ENCODE results near the gene PLA2G5.

Gene PLA2G5

DNA sequence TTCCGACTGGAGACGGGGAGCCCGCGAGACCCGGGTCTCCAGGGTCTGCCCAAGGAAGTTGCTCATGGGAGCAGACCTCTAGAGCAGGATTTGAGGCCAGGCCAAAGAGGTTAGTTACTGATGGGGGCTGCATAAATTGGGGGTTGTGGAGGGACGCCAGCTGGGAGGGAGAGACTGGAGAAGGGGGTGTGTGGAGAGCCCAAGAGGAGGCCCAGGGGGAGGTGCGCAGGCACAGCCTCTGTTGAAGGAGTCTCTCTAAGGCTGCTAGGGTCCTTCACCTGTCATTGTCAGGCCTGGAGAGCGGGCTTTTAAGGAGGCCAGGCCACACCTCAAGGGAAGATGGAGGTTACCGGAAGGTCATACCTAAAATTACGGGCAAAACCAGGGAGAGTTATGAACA is 363 bp downstream of the PLA2G5 start:
- Histone ChIP-seq H3K4me1 (ENCODE audit: low read length) (peaks cover 5% of the 10 kb centered on the region; the same call in 1 of the 2 replicates), H3K36me3 (replicated peaks; ENCODE audit: low read depth, low read length) (no peaks in the 10 kb centered on the region), H3K9me3 (ENCODE audit: insufficient read depth, low read length) (no peaks in the 10 kb centered on the region), H3K9ac (ENCODE audit: low read length) (no peak overlapping the region), H3K27ac (ENCODE audit: low read length) (no peak overlapping the region), H4K20me1 (ENCODE audit: insufficient read depth, low read length) (no peaks in the 10 kb centered on the region), H2AFZ (ENCODE audit: low read depth, low read length) (no peak overlapping the region), H3K4me3 (ENCODE audit: low read length) (no peak overlapping the region), H3K79me2 (ENCODE audit: low read length) (no peaks in the 10 kb centered on the region), H3K27me3 (ENCODE audit: low read depth, low read length) (no peaks in the 10 kb centered on the region), H3K4me2 (ENCODE audit: low read length) (no peak overlapping the region)
- TF ChIP-seq EZH2phosphoT487 (IDR thresholded peaks at IDR 0.05; ENCODE audit: low read depth) = no peak
- TF ChIP-seq, protein P1, sequence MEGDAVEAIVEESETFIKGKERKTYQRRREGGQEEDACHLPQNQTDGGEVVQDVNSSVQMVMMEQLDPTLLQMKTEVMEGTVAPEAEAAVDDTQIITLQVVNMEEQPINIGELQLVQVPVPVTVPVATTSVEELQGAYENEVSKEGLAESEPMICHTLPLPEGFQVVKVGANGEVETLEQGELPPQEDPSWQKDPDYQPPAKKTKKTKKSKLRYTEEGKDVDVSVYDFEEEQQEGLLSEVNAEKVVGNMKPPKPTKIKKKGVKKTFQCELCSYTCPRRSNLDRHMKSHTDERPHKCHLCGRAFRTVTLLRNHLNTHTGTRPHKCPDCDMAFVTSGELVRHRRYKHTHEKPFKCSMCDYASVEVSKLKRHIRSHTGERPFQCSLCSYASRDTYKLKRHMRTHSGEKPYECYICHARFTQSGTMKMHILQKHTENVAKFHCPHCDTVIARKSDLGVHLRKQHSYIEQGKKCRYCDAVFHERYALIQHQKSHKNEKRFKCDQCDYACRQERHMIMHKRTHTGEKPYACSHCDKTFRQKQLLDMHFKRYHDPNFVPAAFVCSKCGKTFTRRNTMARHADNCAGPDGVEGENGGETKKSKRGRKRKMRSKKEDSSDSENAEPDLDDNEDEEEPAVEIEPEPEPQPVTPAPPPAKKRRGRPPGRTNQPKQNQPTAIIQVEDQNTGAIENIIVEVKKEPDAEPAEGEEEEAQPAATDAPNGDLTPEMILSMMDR (IDR thresholded peaks at IDR 0.05; ENCODE audit: low read depth, low read length) = no peak

- Histone ChIP-seq H3K27ac (ENCODE audit: low read length) (no peak overlapping the region), H3K4me3 (ENCODE audit: low read length) (no peak overlapping the region), H3K9ac (ENCODE audit: low read length) (no peak overlapping the region), H3K36me3 (replicated peaks; ENCODE audit: low read depth, low read length) (no peaks in the 10 kb centered on the region), H3K4me1 (ENCODE audit: low read length) (peaks cover 6% of the 10 kb centered on the region), H3K4me2 (ENCODE audit: low read length) (no peak overlapping the region), H2AFZ (ENCODE audit: low read depth, low read length) (no peak overlapping the region), H3K27me3 (ENCODE audit: low read depth, low read length) (no peaks in the 10 kb centered on the region), H3K9me3 (ENCODE audit: insufficient read depth, low read length) (no peaks in the 10 kb centered on the region), H4K20me1 (ENCODE audit: insufficient read depth, low read length) (no peaks in the 10 kb centered on the region), H3K79me2 (ENCODE audit: low read length) (no peaks in the 10 kb centered on the region)
- no peak for TF ChIP-seq EZH2phosphoT487 (IDR thresholded peaks at IDR 0.05; ENCODE audit: low read depth)
- TF ChIP-seq, protein P1 (IDR thresholded peaks at IDR 0.05; ENCODE audit: low read depth, low read length) = no peak
These were observed 1.4 kb downstream of the PLA2G5 start for GRCh38 chr1:20071416-20071815.

DNA sequence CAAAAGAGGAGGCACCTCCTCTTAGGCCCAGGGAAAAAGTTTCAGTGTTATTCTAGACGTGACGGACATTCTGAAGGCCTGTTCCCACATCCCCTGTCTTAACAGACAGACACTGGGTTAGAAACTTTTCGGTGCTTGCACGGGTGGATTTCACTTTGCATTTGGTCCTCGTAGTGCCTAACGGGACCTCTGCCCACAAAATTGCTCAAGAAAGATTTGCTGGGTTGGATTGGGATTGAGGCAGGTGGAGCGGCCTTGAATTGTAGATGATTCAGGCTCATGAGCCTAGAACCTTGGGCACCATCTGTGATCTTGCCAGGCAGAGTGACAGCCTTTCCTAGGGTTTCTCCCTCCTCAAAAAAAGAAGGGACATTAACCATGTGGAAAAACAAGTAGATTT is 2.8 kb downstream of the PLA2G5 start:
- no peaks in the 10 kb centered on the region for H3K9me3 ChIP-seq (ENCODE audit: insufficient read depth, low read length)
- H3K79me2 ChIP-seq (ENCODE audit: low read length) = no peaks in the 10 kb centered on the region
- no peak overlapping the region for H3K27ac ChIP-seq (ENCODE audit: low read length)
- no peaks in the 10 kb centered on the region for H4K20me1 ChIP-seq (ENCODE audit: insufficient read depth, low read length)
- no peak overlapping the region for H3K9ac ChIP-seq (ENCODE audit: low read length)
- H3K36me3 ChIP-seq (replicated peaks; ENCODE audit: low read depth, low read length) = no peaks in the 10 kb centered on the region
- H2AFZ ChIP-seq (ENCODE audit: low read depth, low read length) = no peak overlapping the region
- no peak for TF ChIP-seq EZH2phosphoT487 (IDR thresholded peaks at IDR 0.05; ENCODE audit: low read depth)
- TF ChIP-seq, protein P1 (IDR thresholded peaks at IDR 0.05; ENCODE audit: low read depth, low read length) = no peak
- no peak overlapping the region for H3K4me2 ChIP-seq (ENCODE audit: low read length)
- no peaks in the 10 kb centered on the region for H3K27me3 ChIP-seq (ENCODE audit: low read depth, low read length)
- peaks cover 19% of the 10 kb centered on the region for H3K4me1 ChIP-seq (ENCODE audit: low read length)
- no peak overlapping the region for H3K4me3 ChIP-seq (ENCODE audit: low read length)

DNA sequence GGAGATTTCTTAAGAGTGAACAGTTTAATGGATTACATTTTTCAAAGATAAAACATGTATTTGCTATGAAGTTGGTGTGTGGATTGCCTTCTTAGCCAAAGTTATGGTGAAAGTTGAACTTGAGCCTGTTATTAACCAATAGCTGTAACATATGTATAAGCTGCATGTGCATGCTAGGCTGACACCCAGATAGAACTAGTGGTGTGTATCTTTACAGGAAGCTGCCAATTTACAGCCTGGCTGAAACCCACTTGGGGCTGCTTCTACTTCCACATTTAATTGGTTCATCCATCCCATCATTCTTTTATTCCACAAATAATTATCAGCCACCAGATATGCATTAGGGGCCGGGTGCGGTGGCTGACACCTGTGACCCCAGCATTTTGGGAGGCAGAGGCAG is 3.3 kb downstream of the PLA2G5 start:
- H3K27me3 ChIP-seq (ENCODE audit: low read depth, low read length) = no peaks in the 10 kb centered on the region

More for the DNA sequence above, 3.3 kb downstream of the PLA2G5 start:
- Histone ChIP-seq H3K27ac (ENCODE audit: low read length) (no peak overlapping the region), H3K79me2 (ENCODE audit: low read length) (no peaks in the 10 kb centered on the region), H3K4me3 (ENCODE audit: low read length) (no peak overlapping the region), H3K4me1 (ENCODE audit: low read length) (peaks cover 23% of the 10 kb centered on the region), H4K20me1 (ENCODE audit: insufficient read depth, low read length) (no peaks in the 10 kb centered on the region), H3K36me3 (replicated peaks; ENCODE audit: low read depth, low read length) (no peaks in the 10 kb centered on the region), H3K9me3 (ENCODE audit: insufficient read depth, low read length) (no peaks in the 10 kb centered on the region), H3K4me2 (ENCODE audit: low read length) (no peak overlapping the region), H2AFZ (ENCODE audit: low read depth, low read length) (no peak overlapping the region), H3K9ac (ENCODE audit: low read length) (no peak overlapping the region)
- TF ChIP-seq EZH2phosphoT487 (IDR thresholded peaks at IDR 0.05; ENCODE audit: low read depth) = no peak
- TF ChIP-seq, protein P1 (IDR thresholded peaks at IDR 0.05; ENCODE audit: low read depth, low read length) = no peak
